Posterior vena cava (tissue), 2 donors: ENCODE results near the gene TSACC. TPM values are rescaled to one million over a fixed set of nuclear protein-coding genes. Genes with fewer than 3 reads are reported as not detected.
A peak's percentile ranks its signal among the peaks of the same experiment; 100 is the strongest.
"Not testable (repeated sequence)": the region's sequence is repeated elsewhere in the genome, so short reads cannot be mapped to it uniquely, and the experiment has no call there.

Experiments
- DNase-seq: peaks from one replicate; pipeline ENCODE4 v3.0.0-alpha.2; 2020; ENCODE audit warnings: low spot score
- intact Hi-C, 2 donors: fragments of 100-400 bp; cut with DNase I; formaldehyde crosslinking; loops; one replicate each; pipeline versions ENCODE4 v1.14.1 to v1.14.2; 2022 to 2023
- long read RNA-seq, 2 donors: library from polyadenylated mRNA; unstranded; transcript quantifications; one replicate each; pipeline ENCODE4 v2.0.0, GENCODE V29; 2020 to 2021
- total RNA-seq, 2 donors: library from RNA; stranded (reverse); fragmentation: NEBNext Ultra II Directional; extraction: Animal tissue kit (Norgen Biotek cat#: 25700); gene quantifications; one replicate each; pipeline ENCODE4 v1.2.1, GENCODE V29; 2021
- donor health status: DM: yes; HTN: yes; CAD: no.
- donor health status: DM: yes; HTN: yes; CAD: no.

The TSACC gene
- not detected for total RNA-seq
- long read RNA-seq, donor 1, partial matches to known transcripts = 0 of 1 reads
- long read RNA-seq, donor 1, other reads (novel, unspliced or antisense) = 1 of 1 reads
- long read RNA-seq, donor 2 = 0 reads

- peak; percentile 100 for DNase-seq
- intact Hi-C loops = no loop called here
These were observed at the start of gene TSACC, which contains the start of gene CCT3 for GRCh38 chr1:156338180-156338976. TSACC (plus strand) TSS chr1:156338526; CDS start chr1:156339758, 1,232 bp downstream. CCT3 (minus strand) TSS chr1:156338292; CDS start chr1:156338184, 108 bp downstream.

DNA sequence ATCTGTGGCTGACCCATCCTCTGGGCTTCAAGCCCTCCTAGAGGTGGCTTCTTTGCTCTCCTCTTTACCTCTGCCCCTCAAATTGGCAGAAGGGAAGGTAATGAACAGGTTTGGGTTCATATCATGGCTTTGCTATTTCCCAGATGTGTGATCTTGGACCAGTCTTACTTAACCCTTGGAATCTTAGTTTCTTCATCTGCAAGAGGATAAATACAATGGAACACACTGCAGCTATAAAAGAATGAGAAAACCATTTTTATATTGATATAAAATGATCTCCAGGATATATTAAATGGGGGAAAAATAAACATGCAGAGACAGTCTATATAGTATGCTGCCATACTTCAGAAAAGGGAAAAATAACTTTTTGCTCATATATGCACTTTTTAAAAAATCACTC is 48.5 kb upstream of the TSACC start:
- no peak for DNase-seq
- intact Hi-C loops = loop anchor here in 1 of 2 donors (5.0 kb wide), 1 partner anchor 1973 kb away; no protein-coding TSS in a partner anchor

DNA sequence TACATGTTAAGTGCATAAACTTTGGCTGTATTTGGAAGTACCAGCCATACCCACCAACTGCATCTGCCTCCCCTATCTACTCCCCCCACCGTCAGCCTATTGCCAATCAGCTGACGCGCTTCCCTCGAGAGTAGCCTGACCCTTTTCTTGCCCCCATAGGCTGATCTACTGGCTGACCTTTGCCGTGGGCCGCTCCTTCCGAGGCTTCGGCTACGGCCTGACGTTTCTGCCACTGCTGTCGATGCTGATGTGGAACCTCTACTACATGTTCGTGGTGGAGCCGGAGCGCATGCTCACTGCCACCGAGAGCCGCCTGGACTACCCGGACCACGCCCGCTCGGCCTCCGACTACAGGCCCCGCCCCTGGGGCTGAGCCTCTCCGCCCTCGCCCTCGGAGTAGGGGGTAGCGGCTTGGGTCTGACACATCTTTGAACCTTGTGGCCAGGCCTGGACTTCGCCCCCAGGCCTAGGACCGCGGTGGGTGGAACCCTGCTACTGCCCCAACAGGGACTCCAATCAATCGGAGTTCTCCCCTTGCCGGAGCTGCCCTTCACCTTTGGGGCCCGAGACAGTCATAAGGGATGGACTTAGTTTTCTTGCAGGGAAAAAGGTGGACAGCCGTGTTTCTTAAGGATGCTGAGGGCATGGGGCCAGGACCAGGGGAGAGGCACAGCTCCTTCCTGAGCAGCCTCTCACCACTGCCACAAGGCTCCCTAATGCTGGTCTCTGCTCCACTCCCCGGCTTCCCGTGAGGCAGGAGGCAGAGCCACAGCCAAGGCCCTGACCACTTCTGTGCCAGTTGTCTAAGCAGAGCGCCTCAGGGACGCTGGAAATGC is 46.9 kb upstream of the TSACC start:
- DNase-seq = peak; percentile 97
- intact Hi-C loops = no loop called here

DNA sequence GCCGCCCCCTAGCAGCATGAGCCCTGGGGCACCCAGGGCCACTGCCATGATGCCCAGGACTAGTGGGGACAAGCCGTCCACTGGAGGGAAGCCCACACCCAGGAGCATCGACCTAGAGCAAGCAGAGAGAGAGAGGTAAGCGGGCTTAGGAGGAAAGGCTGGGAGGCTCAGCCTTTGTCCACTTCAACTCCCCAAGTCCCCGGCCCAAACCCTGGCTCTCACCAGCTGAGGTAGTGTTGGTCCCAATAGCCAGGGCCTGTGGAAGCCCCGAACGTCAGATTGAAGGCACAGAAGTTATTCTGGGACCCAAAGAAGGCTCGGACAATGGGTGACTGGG is 45.3 kb upstream of the TSACC start:
- intact Hi-C loops = no loop called here
- DNase-seq = peak; percentile 67

DNA sequence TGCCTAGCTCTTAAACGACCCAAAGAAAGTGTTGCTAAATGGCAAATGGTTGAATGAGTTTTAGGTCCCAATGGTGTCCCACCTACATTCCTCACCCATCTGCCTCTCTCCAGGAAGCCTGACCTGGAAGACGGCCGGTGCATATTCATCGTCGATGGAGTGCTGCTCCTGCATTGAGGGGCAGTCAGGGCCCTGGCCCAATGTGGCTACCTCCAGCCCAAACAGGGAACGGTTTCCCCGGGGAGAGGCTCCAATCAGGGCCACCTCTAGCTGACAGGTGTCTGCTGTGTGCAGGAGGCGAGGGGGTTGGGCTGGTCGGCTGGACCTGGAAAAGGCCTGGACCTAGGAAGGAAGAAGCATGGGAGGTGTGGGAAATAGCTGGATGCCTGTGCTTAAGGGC is 44.4 kb upstream of the TSACC start:
- intact Hi-C loops = no loop called here
- DNase-seq = peak; percentile 78

GRCh38 chr1:156295391-156295947 is 42.9 kb upstream of the TSACC start, which contains the start of gene GLMP:
GLMP (minus strand) TSS chr1:156295679; CDS start chr1:156295645, 34 bp downstream.
- intact Hi-C loops = no loop called here
- peak; percentile 88 for DNase-seq

DNA sequence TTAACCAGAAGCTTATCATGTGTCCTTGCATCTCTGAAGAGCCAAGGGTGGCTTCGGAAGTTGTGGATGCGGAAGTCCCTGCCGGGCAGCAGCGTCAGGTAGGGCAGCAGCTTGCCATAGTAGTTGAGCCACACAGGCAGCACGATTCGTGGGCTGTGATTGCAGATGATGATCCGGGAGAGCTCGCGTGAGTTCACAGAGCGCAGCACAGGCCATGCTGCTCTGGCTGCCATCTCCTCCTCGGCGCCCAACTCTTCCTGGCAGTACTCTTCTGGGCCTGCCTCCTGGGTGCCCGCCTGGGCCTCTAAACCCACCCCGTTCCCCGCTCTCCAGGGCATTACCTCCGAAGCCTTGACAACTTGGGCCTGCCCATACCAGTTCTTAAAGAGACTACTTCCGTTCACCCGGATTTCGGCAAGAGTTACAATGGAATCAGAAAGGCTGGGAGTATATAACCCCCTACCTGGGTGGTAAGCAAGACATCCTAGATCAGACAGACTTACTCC is 39.4 kb upstream of the TSACC start, which contains the start of gene VHLL:
Gene VHLL (minus strand): TSS at position 456 of the 506 bp plus-strand sequence. CDS start 118 bp downstream, at position 338.
- intact Hi-C loops = no loop called here
- DNase-seq = peak; percentile 57

DNA sequence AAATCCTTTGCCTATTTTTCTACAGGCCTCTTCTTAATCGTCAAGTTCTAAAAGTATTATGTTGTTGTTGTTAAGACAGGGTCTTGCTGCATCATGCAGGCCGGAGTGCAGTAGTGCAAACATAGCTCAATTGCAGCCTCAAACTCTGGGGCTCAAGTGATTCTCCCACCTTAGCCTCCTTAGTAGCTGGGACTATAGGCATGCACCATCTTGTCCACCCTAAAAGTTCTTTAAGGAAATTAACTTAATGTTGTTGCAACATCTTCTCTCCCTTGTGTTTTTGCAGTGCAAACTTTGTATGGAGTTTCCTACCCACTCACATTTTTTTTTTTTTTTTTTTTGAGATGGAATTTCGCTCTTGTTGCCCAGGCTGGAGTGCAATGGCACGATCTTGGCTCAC is 35.1 kb upstream of the TSACC start:
- no peak for DNase-seq
- intact Hi-C loops = no loop called here

DNA sequence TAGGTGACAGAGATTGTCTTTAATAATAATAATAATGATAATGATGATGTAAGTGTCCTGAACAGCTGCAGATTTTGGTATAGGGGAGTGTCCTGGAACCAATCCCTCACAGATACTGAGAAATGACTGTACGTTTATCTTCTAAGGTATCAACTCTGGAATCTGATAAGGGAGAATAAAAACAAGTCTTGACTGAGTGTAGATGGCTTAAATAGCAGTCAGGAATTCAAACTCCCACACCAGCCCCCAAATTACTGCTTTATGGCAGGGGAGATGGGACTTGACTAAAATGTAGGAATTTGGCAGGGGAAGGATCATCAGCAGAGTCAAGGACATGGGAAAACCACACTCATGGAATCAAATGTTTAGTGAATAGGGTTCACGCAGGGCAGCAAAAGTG is 33.1 kb upstream of the TSACC start:
- intact Hi-C loops = no loop called here
- DNase-seq = no peak

DNA sequence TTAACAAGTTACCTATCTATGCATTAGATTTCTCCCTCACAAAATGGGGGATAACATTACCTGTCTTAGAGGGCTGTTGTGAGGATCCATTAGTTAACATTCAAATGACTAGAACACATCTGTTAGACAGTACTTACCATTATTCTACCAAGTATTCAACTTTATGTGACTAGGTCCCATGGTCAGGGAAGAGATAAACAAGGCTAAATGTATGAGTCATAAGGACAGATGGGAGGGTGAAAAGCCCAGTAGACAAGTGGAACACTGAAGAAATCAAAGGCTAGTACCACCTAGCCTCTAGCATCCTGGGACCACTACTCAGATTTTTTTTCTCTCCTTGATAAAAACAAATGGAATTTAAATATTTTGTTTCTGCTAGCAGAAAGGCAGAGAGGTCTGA is 30.2 kb upstream of the TSACC start:
- intact Hi-C loops = no loop called here

DNA sequence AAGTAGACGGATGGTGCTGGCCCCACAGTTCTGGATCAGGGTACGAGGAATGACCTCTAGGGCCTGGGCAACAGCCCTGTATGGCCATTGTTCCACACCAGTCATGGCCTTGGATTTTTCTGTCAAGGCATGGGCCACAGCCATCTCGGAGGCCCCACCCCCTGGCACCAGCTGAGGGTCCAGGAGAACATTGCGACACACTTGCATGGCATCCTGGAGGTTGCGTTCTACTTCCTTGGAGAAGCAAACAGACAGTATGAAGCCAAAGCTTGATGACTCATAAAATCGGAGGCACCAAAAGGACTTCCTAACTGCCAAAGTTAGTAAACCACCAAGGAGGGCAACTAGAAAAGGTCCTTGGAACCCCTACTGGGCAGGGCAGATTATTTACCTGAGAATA is 27.4 kb upstream of the TSACC start:
- intact Hi-C loops = no loop called here
- peak; percentile 74 for DNase-seq

More for the DNA sequence above, 30.2 kb upstream of the TSACC start:
- DNase-seq = no peak

- DNase-seq = no peak
- intact Hi-C loops = no loop called here
These were observed 21.4 kb upstream of the TSACC start for GRCh38 chr1:156316909-156317308.

- DNase-seq = no peak
- intact Hi-C loops = no loop called here
These were observed 18.7 kb upstream of the TSACC start for GRCh38 chr1:156319664-156320063.

GRCh38 chr1:156320560-156320959 is 17.8 kb upstream of the TSACC start:
- intact Hi-C loops = no loop called here
- no peak for DNase-seq

GRCh38 chr1:156323179-156323578 is 15.1 kb upstream of the TSACC start:
- intact Hi-C loops, DNase-seq: not testable (repeated sequence)

DNA sequence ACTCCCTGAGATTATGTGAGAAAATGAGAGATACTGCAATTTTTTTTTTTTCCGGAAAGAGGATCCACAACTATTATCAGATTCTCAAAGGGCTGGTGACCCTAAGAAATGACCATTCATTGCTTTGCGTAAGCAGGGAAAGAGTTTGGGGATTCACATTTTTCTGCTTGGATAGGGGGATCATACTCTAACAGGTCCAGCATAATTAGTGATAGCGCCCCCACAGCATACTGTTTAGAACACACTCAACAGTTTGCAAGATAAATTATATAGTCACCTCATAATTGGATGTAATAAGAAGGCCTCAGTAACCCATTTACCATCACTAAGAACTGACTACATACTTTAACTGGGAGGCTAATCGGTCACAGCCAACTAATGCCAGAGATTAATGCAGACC is 2.1 kb upstream of the TSACC start:
- no peak for DNase-seq
- intact Hi-C loops = no loop called here

DNA sequence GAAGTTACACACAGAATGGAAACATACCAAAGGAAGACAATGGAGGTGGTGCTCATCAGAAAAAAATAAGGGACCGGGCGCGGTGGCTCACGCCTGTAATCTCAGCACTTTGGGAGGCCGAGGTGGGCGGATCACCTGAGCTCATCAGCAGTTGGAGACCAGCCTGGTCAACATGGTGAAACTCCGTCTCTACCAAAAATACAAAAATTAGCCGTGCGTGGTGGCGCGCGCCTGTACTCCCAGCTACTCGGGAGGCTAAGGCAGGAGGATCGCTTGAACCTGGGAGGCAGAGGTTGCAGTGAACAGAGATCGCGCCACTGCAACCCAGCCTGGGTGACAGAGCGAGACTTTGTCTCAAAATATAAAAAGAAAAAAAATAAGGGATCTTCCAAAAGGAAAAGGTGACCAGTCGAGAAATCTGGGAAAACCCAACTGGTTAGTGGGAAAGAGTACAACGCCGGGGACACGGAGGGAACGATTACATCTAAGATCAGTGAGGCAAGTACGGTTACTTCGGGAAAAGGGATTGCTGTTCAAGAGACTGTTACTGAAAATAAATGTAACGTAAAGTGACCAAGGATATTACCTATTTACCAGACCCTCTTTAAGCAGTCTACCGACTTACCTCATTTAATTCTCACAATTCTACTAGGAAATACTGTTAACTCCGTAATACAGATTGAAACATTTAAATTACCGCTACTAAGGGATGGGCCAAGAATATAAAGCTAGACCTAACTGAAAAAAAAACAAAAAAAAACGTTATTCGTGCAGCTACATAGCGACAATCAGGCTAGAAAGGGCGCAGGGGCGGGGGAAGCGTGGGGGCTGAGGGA is 1.1 kb upstream of the TSACC start:
- intact Hi-C loops = no loop called here
- DNase-seq = no peak

- intact Hi-C loops = no loop called here
- no peak for DNase-seq
These were observed 492 bp upstream of the TSACC start for GRCh38 chr1:156337888-156338179.
